ENCODE data around the gene GBE1. TPM values are rescaled to one million over a fixed set of nuclear protein-coding genes. Genes with fewer than 3 reads are reported as not detected.
"Not testable (repeated sequence)": the region's sequence is repeated elsewhere in the genome, so short reads cannot be mapped to it uniquely, and the experiment has no call there.

The GBE1 gene
- total RNA-seq, 1 donor from 2014 or later: 39.2 TPM

- Mint-ChIP-seq H3K9me3 (ENCODE audit: unreplicated experiment) (peaks cover 7% of the 10 kb centered on the region), H3K36me3 (ENCODE audit: unreplicated experiment) (no peaks in the 10 kb centered on the region), H3K27ac (ENCODE audit: unreplicated experiment) (no peak overlapping the region), H3K27me3 (ENCODE audit: unreplicated experiment) (no peaks in the 10 kb centered on the region), H3K4me1 (ENCODE audit: unreplicated experiment) (no peaks in the 10 kb centered on the region), H3K4me3 (ENCODE audit: unreplicated experiment) (no peak overlapping the region)
- no peak for DNase-seq (ENCODE audit: extremely low spot score, unreplicated experiment)
- TF ChIP-seq CTCF (IDR thresholded peaks at IDR 0.05): no peak
Measured at GRCh38 chr3:81776643-81777042, 15.2 kb upstream of the GBE1 start.

GRCh38 chr3:81770710-81771109, 9.3 kb upstream of the GBE1 start:
- Mint-ChIP-seq H3K27me3 (ENCODE audit: unreplicated experiment) (no peaks in the 10 kb centered on the region), H3K9me3 (ENCODE audit: unreplicated experiment) (no peaks in the 10 kb centered on the region), H3K4me1 (ENCODE audit: unreplicated experiment) (peaks cover 9% of the 10 kb centered on the region), H3K4me3 (ENCODE audit: unreplicated experiment) (no peak overlapping the region), H3K36me3 (ENCODE audit: unreplicated experiment) (no peaks in the 10 kb centered on the region), H3K27ac (ENCODE audit: unreplicated experiment) (no peak overlapping the region)
- no peak for TF ChIP-seq CTCF (IDR thresholded peaks at IDR 0.05)
- no peak for DNase-seq (ENCODE audit: extremely low spot score, unreplicated experiment)

- Mint-ChIP-seq H3K27me3 (ENCODE audit: unreplicated experiment) (no peaks in the 10 kb centered on the region), H3K36me3 (ENCODE audit: unreplicated experiment) (no peaks in the 10 kb centered on the region), H3K4me1 (ENCODE audit: unreplicated experiment) (peaks cover 21% of the 10 kb centered on the region), H3K9me3 (ENCODE audit: unreplicated experiment) (no peaks in the 10 kb centered on the region), H3K27ac (ENCODE audit: unreplicated experiment) (peak overlapping the region; percentile 15), H3K4me3 (ENCODE audit: unreplicated experiment) (no peak overlapping the region)
- no peak for TF ChIP-seq CTCF (IDR thresholded peaks at IDR 0.05)
- no peak for DNase-seq (ENCODE audit: extremely low spot score, unreplicated experiment)
Measured at GRCh38 chr3:81769299-81769698, 7.9 kb upstream of the GBE1 start.

- H3K4me3 Mint-ChIP-seq (ENCODE audit: unreplicated experiment); H3K36me3 Mint-ChIP-seq (ENCODE audit: unreplicated experiment); DNase-seq (ENCODE audit: extremely low spot score, unreplicated experiment); H3K27ac Mint-ChIP-seq (ENCODE audit: unreplicated experiment); H3K9me3 Mint-ChIP-seq (ENCODE audit: unreplicated experiment); H3K27me3 Mint-ChIP-seq (ENCODE audit: unreplicated experiment): not testable (repeated sequence)
- H3K4me1 Mint-ChIP-seq (ENCODE audit: unreplicated experiment): peaks cover 27% of the 10 kb centered on the region
Measured at GRCh38 chr3:81767250-81767859, 5.9 kb upstream of the GBE1 start.

GRCh38 chr3:81765400-81765799, 4.0 kb upstream of the GBE1 start:
- no peak for DNase-seq (ENCODE audit: extremely low spot score, unreplicated experiment)
- peak overlapping the region; percentile 75 for H3K27ac Mint-ChIP-seq (ENCODE audit: unreplicated experiment)
- no peaks in the 10 kb centered on the region for H3K36me3 Mint-ChIP-seq (ENCODE audit: unreplicated experiment)

More at GRCh38 chr3:81765400-81765799, 4.0 kb upstream of the GBE1 start:
- peaks cover 37% of the 10 kb centered on the region for H3K4me1 Mint-ChIP-seq (ENCODE audit: unreplicated experiment)
- H3K9me3 Mint-ChIP-seq (ENCODE audit: unreplicated experiment): no peaks in the 10 kb centered on the region
- H3K4me3 Mint-ChIP-seq (ENCODE audit: unreplicated experiment): no peak overlapping the region
- H3K27me3 Mint-ChIP-seq (ENCODE audit: unreplicated experiment): no peaks in the 10 kb centered on the region
- TF ChIP-seq CTCF (IDR thresholded peaks at IDR 0.05): no peak
